HG02678 (cell line): ENCODE results near the gene MET.

Experiments used
- ATAC-seq: cut with Tn5 transposase; IDR thresholded peaks from one replicate; pipeline ENCODE4 v1.9.1; 2021; ENCODE audit warnings: mild to moderate bottlenecking, moderate library complexity; ENCODE audit not compliant: unreplicated experiment

MET gene

GRCh38 chr7:116780521-116780920 lies 108.5 kb downstream of the MET start:
- ATAC-seq, result no peak

DNA sequence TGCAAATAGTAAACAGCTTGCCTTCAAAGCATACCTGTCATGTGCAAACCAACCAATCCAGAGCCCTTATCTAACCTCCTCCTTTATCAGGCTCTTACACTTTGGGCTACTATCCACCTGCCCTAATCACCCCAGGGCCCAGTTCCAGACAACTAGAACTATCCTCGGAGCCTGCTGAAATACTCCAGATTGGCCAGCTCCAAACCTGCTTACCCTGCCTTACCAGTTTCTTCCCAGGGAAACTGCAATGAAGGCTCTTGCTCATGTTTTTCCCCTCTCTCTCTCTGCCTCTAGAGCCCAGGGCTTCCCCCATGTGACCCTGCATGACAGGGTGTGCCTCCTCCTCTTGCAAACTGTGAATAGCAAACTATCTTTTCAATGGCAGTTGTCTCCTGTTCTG lies 109.0 kb downstream of the MET start:
- ATAC-seq, result no peak

DNA sequence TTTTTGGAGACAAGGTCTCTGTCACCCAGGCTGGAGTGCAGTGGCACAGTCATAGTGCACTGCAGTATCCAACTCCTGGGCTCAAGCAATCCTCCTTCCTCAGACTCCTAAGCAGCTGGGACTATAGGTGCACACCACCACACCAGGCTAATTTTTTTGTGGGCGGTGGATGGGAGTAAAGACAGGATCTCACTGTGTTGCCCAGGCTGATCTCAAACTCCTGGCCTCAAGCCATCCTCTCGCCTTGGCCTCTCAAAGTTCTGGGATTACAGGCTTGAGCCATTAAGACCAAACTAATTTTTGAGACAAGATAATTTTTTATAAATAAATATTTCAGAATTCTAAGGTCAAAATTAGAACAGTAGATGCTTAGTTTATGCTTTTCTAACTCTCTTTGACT lies 109.6 kb downstream of the MET start:
- no peak for ATAC-seq

DNA sequence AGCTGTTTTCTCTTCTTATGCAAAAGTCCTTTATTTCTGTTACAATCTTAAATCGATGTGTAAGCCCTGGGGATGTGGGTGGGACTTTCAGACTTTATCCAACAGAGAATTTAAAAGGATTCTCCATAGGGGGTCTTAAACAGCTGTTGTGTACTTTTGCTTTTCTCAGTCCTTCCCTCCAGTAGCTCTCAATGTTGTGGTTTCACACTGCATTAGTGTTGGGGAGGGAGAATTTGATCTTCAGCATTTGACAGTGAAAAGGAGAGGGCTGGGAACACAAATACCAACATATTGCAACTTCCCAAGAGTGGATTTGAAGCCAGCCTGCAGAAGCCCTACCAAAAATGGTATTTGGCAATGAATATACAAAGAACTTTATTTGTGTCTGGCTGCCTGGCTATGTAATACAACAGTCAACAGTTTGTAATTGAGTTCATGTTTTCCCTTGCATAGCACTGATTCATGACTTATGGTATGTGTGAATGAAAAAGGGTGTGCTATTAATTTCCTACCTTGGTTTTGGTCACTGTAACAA lies 110.2 kb downstream of the MET start:
- ATAC-seq, result no peak

DNA sequence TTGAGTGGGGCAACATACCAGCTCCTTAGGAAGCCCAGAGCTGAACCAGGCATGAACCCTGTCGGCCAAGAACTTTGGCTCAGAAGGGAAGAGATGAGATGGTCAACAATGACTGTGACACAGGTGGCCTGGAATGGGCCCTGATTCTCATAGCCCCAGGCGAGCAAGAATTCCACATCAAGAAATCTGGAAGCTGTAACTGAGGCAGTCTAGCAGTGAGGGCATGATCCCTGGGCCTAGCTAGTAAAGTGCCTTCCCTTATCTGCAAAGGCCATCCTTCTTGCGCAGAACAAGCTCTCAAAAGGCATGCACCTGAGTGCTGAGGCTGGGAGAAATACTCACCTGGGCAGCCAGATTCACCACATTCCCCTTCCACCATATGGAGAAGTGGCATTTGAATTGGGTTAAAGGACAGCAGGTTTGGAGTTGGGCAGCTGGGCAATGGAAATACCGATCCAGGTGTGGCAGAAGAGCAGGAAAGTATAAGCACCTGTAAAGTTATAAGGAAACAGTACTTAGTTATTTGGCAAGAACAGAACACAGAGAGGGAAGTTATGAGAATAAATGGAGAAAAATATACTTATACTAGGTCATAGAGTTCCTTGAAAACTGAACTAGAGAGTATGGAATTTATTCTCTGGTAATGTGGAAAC lies 111.8 kb downstream of the MET start:
- ATAC-seq, result no peak

DNA sequence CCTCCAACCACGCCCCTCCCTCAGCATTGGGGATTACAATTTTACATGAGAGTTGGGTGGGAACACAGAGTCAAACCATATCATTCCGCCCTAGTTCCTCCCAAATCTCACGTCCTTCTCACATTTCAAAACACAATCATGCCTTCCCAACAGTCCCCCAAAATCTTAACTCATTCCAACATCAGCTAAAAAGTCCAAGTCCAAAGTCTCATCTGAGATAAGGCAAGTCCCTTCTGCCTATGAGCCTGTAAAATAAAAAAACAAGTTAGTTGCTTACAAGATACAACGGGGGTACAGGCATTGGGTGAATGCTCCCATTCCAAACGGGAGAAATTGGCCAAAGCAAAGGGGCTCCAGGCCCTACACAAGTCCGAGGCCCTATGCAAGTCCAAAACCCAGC lies 112.7 kb downstream of the MET start:
- no peak for ATAC-seq

GRCh38 chr7:116785843-116786242 lies 113.8 kb downstream of the MET start:
- ATAC-seq, result no peak

GRCh38 chr7:116786791-116787443 lies 114.9 kb downstream of the MET start:
- peak; percentile 99 for ATAC-seq

DNA sequence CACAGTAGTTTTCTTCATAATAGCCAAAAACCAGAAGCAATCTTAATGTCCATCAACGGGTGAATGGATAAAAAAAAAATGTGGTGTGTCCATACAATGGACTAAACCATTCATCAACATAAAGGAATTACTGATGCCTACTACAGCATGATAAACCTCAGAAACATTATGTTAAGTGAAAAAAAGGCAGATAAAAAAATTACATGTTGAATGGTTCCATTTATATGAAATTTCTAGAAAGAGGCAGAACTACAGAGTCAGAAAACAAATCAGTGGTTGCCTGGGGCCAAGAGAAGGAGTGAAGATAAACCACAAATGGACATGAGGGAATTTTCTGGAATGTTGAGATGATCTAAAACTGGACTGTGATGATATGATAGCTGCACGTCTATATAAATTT lies 115.9 kb downstream of the MET start:
- no peak for ATAC-seq

DNA sequence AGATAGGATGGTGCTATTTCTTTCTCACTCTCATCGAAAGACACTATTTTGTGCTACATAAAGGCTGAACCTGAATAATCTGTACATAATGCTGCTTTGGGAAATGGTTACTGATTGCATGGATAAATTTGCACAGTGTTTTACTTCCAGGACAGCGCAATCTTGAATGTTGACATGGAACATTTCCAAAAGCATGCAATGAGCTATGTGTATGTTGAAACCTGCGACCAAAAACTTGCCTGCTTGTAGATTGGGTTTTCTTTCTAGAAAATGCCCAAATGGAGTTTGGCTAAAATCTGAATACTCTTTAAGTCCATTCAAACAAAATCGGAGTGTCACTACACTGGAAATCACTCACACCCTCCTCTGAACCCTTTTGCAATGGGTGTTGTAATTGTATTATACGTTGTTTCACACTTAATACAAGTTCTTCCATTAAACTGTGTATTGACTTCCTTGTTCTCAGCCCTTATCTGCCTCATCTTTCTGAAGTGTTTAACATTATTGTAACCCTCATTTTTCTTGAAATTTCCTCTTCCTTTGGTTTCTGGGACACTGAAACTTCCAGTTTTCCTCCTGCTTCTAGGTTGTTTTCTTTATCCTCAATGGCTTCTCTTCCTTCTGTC lies 116.7 kb downstream of the MET start:
- ATAC-seq, result no peak

DNA sequence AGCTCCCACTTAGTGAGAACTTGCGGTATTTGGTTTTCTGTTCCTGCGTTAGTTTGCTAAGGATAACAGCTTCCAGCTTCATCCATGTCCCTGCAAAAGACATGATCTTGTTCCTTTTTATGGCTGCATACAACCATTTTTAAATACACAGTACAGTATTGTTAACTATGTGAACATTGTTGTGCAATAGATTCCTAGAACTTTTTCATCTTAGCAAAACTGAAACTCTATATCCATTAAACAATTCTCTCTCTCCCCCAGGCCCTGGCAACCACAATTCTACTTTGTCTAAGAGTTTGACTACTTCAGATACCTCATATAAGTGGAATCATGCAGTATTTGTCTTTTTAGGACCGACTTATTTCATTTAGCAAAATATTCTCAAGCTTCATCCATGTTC lies 118.0 kb downstream of the MET start:
- ATAC-seq, result no peak

DNA sequence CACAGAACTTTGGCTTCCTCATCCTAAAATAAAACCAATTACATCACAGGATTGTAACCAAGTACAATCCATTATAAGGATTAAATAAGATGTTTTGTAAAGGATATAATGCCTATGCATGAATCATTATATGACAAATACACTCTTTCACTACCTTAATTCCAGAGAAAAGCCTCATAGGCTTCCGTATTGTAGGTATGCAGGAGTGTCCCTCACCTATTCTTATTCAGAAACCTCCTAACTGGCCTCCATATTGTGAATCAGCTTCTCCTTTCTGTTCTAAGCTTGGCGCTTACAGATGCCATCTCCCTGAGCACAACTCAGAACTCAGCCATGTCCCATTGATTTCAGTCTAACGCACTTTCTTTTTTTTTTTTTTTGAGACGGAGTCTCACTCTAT lies 120.8 kb downstream of the MET start:
- ATAC-seq, result no peak

GRCh38 chr7:116793795-116794340 lies 121.9 kb downstream of the MET start:
- ATAC-seq, result no peak

GRCh38 chr7:116796471-116796870 lies 124.5 kb downstream of the MET start:
- ATAC-seq, result no peak

DNA sequence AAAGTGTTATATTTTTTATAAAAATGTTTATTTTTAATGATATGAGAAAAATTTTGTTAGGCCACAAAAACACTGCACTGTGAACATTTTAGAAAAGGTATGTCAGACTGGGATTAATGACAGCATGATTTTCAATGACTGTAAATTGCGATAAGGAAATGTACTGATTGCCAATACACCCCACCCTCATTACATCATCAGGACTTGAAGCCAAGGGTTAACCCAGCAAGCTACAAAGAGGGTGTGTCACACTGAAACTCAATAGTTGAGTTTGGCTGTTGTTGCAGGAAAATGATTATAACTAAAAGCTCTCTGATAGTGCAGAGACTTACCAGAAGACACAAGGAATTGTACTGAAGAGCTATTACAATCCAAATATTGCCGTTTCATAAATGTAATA lies 125.6 kb downstream of the MET start:
- ATAC-seq, result no peak

DNA sequence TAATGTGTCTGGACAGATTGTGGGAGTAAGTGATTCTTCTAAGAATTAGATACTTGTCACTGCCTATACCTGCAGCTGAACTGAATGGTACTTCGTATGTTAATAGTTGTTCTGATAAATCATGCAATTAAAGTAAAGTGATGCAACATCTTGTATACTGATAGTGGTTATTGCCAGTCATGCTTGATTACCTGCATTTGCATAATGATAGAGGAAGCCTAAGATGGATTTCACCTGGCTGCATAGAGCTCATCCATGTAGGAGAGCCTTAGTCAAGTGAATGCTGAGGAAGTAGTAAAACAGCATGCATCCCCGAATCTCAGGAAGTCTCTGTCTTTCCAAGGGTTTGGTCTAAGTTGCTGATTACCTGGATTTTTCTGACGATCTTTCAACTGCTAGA lies 126.2 kb downstream of the MET start:
- ATAC-seq, result no peak

DNA sequence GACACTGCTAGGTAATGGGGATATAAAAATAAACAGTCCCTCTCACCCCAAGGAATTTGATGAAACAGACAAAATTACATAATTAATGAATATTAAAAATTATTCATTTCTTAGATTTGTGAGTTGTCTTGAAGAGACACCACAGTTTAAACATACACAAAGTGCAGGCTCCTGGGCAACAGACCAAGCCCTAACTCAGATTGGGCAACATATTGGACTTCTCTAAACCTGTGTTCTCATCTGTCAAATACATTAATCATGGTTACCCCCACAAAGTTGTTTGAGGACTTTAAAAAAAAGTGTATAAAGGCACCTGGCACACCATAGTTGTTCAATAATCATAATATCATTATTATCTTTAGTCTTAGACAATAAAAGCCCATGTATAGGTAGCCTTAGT lies 127.9 kb downstream of the MET start:
- ATAC-seq, result no peak

- ATAC-seq, result no peak
Measured at GRCh38 chr7:116800594-116800993, 128.6 kb downstream of the MET start.

- no peak for ATAC-seq
Measured at GRCh38 chr7:116801092-116801710, 129.2 kb downstream of the MET start.

DNA sequence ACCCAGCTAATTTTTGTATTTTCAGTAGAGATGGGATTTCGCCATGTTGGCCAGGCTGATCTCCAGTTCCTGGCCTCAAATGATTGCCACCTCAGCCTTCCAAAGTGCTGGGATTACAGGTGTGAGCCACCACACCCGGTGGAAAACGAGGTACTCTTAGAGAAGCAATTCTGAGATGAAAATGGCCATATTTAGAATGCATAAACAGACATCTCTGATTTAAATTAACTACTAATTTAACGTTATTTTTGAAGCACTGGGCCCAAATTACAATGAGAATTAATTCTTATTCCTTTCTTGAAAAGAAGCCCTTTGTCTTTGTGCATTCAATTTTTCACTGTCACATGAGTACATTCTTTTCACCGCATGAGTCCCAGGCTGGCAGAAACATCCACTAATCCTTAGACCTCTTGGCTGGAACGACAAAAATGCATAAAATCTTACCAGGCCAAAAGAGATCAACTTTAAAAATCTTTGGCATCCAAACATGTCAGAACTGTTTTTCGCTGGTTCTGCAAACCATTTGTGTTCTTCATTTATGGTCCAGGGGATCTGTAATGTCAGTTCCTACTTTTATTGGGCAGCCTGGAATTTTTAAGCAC lies 130.2 kb downstream of the MET start:
- no peak for ATAC-seq

DNA sequence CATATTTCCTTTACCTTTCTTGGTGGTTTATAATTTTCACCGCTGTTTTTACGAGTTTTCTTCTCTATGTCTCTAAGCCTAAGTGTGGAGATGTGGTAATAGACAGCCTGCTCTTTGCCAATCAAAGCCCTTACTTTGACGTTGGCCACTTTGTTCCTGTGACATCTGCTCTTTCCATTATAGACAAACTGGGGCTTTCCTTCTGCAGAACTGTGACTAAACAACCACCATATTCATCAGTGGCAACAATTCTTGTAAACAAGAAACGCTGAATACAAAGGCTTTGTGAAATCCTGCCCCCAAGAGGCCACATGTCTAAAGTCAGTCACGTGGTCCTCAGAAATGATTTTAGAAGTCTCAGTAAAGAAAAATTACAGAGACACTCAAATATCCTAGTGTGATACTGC lies 130.8 kb downstream of the MET start:
- peak; percentile 76 for ATAC-seq
